22Rv1 (cell line): ENCODE measurements around the gene KRTAP1-5.

Experiments used
- ZFX ChIP-seq: fragments of 450-650 bp; IDR thresholded peaks from 2 replicates; pipeline ENCODE4 v1.6.1; 2017; ENCODE audit warnings: antibody characterized with exemption, borderline replicate concordance
- TF ChIP-seq, protein P1 (sequence below): fragments of 450-650 bp; IDR thresholded peaks from 2 replicates; pipeline ENCODE4 v1.5.1; 2017; ENCODE audit warnings: mild to moderate bottlenecking

DNA sequence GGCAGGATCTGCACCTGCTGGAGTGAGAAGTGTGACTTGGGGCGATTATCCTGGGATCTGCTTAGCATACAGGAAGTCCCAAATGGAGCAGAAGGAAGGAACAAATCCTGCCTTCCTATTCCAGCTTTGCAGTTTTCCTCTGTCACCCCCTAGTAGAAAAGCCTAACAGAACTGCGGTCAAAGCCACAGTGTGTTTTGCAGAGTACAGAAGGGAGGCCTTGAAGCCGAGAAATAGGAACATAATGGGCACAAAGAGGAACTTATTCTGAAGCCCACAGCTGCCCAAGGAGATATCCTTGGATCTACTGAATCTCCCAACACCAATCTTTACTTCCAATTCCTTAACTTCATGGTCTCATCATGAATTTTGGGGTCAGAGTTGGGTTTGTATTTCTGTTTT is 8.5 kb downstream of the KRTAP1-5 start:
- TF ChIP-seq, protein P1, sequence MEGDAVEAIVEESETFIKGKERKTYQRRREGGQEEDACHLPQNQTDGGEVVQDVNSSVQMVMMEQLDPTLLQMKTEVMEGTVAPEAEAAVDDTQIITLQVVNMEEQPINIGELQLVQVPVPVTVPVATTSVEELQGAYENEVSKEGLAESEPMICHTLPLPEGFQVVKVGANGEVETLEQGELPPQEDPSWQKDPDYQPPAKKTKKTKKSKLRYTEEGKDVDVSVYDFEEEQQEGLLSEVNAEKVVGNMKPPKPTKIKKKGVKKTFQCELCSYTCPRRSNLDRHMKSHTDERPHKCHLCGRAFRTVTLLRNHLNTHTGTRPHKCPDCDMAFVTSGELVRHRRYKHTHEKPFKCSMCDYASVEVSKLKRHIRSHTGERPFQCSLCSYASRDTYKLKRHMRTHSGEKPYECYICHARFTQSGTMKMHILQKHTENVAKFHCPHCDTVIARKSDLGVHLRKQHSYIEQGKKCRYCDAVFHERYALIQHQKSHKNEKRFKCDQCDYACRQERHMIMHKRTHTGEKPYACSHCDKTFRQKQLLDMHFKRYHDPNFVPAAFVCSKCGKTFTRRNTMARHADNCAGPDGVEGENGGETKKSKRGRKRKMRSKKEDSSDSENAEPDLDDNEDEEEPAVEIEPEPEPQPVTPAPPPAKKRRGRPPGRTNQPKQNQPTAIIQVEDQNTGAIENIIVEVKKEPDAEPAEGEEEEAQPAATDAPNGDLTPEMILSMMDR = no peak
- TF ChIP-seq ZFX = no peak
